K562 (cell line): Measurements from ENCODE around the gene THADA. TPM values are rescaled to one million over a fixed set of nuclear protein-coding genes. Genes with fewer than 3 reads are reported as not detected.
A peak's percentile ranks its signal among the peaks of the same experiment; 100 is the strongest.

Experiments used
- ATF1 ChIP-seq, 2 experiments: fragments of 450-650 bp in 1 of 2; IDR thresholded peaks; 2 replicates each; pipeline ENCODE4 v1.6.1; 2016; ENCODE audit warnings: missing compliant biosample characterization in 1 of 2, missing genetic modification characterization in 1 of 2
- BRD4 ChIP-seq: fragments of 200-600 bp; sonication (generic); IDR thresholded peaks from 2 replicates; pipeline ENCODE4 v1.6.1; 2017; ENCODE audit warnings: inconsistent platforms
- FOXK1 ChIP-seq: sonication (generic); formaldehyde crosslinking; IDR thresholded peaks from 2 replicates; pipeline ENCODE4 v1.8.0; 2022; ENCODE audit warnings: missing genetic modification reagents, mild to moderate bottlenecking, borderline replicate concordance
- GTF3C2 ChIP-seq: IDR thresholded peaks from 3 replicates; pipeline ENCODE4 v1.6.1; 2011; ENCODE audit warnings: borderline replicate concordance, mild to moderate bottlenecking, moderate library complexity; ENCODE audit not compliant: insufficient read length; ENCODE audit errors: extremely low read depth
- NCOA2 ChIP-seq, 2 experiments: fragments of 450-650 bp; IDR thresholded peaks; 2 replicates each; pipeline ENCODE4 v1.6.1; 2018; ENCODE audit warnings: mild to moderate bottlenecking in 2 of 2, moderate library complexity in 1 of 2; ENCODE audit not compliant: partially characterized antibody in 2 of 2
- TFAM ChIP-seq: fragments of 250-450 bp; sonication (Bioruptor Pico); conservative IDR thresholded peaks from 2 replicates; pipeline ENCODE4 v1.5.0; 2021; ENCODE audit warnings: mild to moderate bottlenecking, moderate library complexity
- XRCC4 ChIP-seq: IDR thresholded peaks from one replicate; pipeline ENCODE4 v1.6.1; 2011; ENCODE audit not compliant: insufficient read depth, insufficient read length; ENCODE audit errors: extremely low read depth
- ZBED1 ChIP-seq: IDR thresholded peaks from 2 replicates; pipeline ENCODE4 v1.6.1; 2014
- ZFX ChIP-seq: sonication (generic); formaldehyde crosslinking; IDR thresholded peaks from 2 replicates; pipeline ENCODE4 v1.8.0; 2022; ENCODE audit warnings: mild to moderate bottlenecking, missing genetic modification reagents, moderate library complexity
- ZKSCAN8 ChIP-seq: fragments of 200-800 bp; sonication (Bioruptor generic); IDR thresholded peaks from 2 replicates; pipeline ENCODE4 v1.6.1; 2016; ENCODE audit warnings: missing genetic modification characterization, missing compliant biosample characterization
- ZNF134 ChIP-seq: fragments of 250-450 bp; sonication (Bioruptor Pico); conservative IDR thresholded peaks from 2 replicates; pipeline ENCODE4 v1.4.0; 2020
- ZNF146 ChIP-seq: IDR thresholded peaks from one replicate; pipeline ENCODE4 v1.6.1; 2018; ENCODE audit warnings: missing compliant biosample characterization; ENCODE audit not compliant: unreplicated experiment
- ZNF197 ChIP-seq: fragments of 200-800 bp; sonication (Bioruptor generic); IDR thresholded peaks from 2 replicates; pipeline ENCODE4 v1.6.1; 2016; ENCODE audit warnings: low read depth, missing genetic modification characterization, missing compliant biosample characterization
- ZNF398 ChIP-seq: fragments of 250-450 bp; sonication (Bioruptor Pico); IDR thresholded peaks from 2 replicates; pipeline ENCODE4 v1.8.0; 2021; ENCODE audit warnings: moderate library complexity, mild to moderate bottlenecking, inconsistent platforms
- polyA plus RNA-seq, 8 experiments: library from polyadenylated mRNA; depleted of rRNA in 4 of 8; stranded (reverse) in 5 of 8; unstranded in 3 of 8; fragments of >200 nt; fragmentation: Nextera tagmentation in 2 of 8; fragmentation: Illumina TruSeq in 1 of 8; extraction: Ambion mirVana in 2 of 8; extraction: Trizol in 1 of 8; gene quantifications; 2 replicates each; pipeline versions ENCODE4 v1.2.1 to v1.2.3, GENCODE V29; 2011 to 2014; ENCODE audit warnings: inconsistent platforms in 1 of 8, missing spikeins in 1 of 8
- total RNA-seq, 7 experiments: library from RNA; depleted of rRNA in 6 of 7; stranded (reverse); fragments of >200 nt in 6 of 7; fragmentation: Illumina TruSeq in 2 of 7; extraction: Trizol in 2 of 7; gene quantifications; 2 replicates each; pipeline versions ENCODE4 v1.2.1 to v1.2.3, GENCODE V29; 2011 to 2021; ENCODE audit warnings: low replicate concordance in 1 of 7
- TF ChIP-seq, protein P1 (sequence below), 2 experiments: fragments of 150-350 bp in 1 of 2; IDR thresholded peaks; 2 replicates each; pipeline ENCODE4 v1.6.1; 2012 to 2016; ENCODE audit warnings: low read depth in 2 of 2, low read length in 2 of 2, mild to moderate bottlenecking in 1 of 2, moderate library complexity in 1 of 2
- TF ChIP-seq, protein P2 (sequence below), 2 experiments: fragments of 450-650 bp; IDR thresholded peaks; 2 replicates each; pipeline ENCODE4 v1.6.1; 2016

THADA gene
- total and polyA plus RNA-seq, 9 of the 15 experiments (the other 6 are each of a cell fraction or from before 2014, with no cell fraction given), result 17.8 to 34.7 (median 31.9) TPM

DNA sequence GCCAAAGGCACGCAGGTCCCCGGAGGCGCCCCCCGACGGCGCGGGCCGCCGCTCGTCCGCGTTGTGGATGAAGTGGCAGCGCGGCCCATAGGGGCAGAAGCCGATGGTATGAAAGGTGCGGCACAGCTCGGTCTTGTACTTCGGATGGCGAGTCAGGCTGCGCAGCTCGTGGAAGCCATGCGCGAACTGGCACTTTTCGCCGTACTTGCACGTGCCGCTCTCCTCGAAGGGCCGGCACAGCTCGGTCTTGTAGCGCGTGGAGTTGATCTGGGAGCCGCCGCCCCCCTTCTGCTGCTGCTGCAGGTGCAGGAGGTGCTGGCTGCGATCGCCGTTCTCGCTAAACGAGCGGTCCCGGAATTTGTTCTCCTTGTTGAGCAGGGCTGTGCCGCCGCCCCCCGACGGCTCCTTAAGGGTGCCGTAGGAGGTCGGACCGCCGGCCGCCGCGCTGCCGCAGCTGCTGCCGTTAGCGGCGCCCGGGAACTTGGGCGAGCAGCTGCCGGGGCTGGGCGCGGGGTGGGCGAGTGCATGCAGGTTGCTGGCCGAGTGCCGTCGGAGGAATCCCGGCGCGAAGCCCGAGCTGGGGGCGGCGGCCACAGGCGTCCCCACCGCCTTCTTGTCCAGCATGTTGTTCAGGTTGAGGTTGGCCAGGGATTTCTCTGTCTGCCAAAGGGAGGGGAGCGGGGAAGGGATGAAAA lies 370.6 kb downstream of the THADA start (continued):
- TF ChIP-seq GTF3C2, result no peak
- no peak for TF ChIP-seq ZBED1
- TF ChIP-seq FOXK1 (CRISPR knock-in tag), result no peak; the same call in 1 of the 2 replicates
- no peak for TF ChIP-seq ATF1 (CRISPR knock-in tag; IDR thresholded peaks at IDR 0.05)
- no peak for TF ChIP-seq ATF1 (tag; IDR thresholded peaks at IDR 0.05)
- no peak for TF ChIP-seq XRCC4
- TF ChIP-seq TFAM, result no peak
- TF ChIP-seq BRD4, result no peak
- no peak for TF ChIP-seq ZKSCAN8
- TF ChIP-seq, protein P1, sequence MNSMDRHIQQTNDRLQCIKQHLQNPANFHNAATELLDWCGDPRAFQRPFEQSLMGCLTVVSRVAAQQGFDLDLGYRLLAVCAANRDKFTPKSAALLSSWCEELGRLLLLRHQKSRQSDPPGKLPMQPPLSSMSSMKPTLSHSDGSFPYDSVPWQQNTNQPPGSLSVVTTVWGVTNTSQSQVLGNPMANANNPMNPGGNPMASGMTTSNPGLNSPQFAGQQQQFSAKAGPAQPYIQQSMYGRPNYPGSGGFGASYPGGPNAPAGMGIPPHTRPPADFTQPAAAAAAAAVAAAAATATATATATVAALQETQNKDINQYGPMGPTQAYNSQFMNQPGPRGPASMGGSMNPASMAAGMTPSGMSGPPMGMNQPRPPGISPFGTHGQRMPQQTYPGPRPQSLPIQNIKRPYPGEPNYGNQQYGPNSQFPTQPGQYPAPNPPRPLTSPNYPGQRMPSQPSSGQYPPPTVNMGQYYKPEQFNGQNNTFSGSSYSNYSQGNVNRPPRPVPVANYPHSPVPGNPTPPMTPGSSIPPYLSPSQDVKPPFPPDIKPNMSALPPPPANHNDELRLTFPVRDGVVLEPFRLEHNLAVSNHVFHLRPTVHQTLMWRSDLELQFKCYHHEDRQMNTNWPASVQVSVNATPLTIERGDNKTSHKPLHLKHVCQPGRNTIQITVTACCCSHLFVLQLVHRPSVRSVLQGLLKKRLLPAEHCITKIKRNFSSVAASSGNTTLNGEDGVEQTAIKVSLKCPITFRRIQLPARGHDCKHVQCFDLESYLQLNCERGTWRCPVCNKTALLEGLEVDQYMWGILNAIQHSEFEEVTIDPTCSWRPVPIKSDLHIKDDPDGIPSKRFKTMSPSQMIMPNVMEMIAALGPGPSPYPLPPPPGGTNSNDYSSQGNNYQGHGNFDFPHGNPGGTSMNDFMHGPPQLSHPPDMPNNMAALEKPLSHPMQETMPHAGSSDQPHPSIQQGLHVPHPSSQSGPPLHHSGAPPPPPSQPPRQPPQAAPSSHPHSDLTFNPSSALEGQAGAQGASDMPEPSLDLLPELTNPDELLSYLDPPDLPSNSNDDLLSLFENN (IDR thresholded peaks at IDR 0.05; ENCODE audit: low read depth in 2 of 2, low read length in 2 of 2), result no peak
- TF ChIP-seq, protein P2, sequence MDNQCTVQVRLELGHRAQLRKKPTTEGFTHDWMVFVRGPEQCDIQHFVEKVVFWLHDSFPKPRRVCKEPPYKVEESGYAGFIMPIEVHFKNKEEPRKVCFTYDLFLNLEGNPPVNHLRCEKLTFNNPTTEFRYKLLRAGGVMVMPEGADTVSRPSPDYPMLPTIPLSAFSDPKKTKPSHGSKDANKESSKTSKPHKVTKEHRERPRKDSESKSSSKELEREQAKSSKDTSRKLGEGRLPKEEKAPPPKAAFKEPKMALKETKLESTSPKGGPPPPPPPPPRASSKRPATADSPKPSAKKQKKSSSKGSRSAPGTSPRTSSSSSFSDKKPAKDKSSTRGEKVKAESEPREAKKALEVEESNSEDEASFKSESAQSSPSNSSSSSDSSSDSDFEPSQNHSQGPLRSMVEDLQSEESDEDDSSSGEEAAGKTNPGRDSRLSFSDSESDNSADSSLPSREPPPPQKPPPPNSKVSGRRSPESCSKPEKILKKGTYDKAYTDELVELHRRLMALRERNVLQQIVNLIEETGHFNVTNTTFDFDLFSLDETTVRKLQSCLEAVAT (IDR thresholded peaks at IDR 0.05), result peak; percentile 32 to 76; a peak in 3 of 4 replicates
- peak; percentile 54; the same call in 1 of the 2 replicates for TF ChIP-seq ZFX (CRISPR knock-in tag)
- TF ChIP-seq ZNF134, result no peak
- 0 out of 2 replicates have a peak, but pooled peaks have one; percentile 16 for TF ChIP-seq ZNF398 (CRISPR knock-in tag)
- TF ChIP-seq NCOA2 (IDR thresholded peaks at IDR 0.05; ENCODE audit: partially characterized antibody in 2 of 2), result no peak
- no peak for TF ChIP-seq ZNF146
- no peak for TF ChIP-seq ZNF197 (CRISPR knock-in tag)
